H7 (cell line): ENCODE results near the gene CUEDC1. TPM values are rescaled to one million over a fixed set of nuclear protein-coding genes. Genes with fewer than 3 reads are reported as not detected.
A peak's percentile ranks its signal among the peaks of the same experiment; 100 is the strongest.

Experiments
- DNase-seq: peaks from one replicate; pipeline ENCODE4 v3.0.0; 2012
- H3K27me3 ChIP-seq: 2 replicates; pipeline ENCODE4 v1.6.0; 2011; ENCODE audit warnings: mild to moderate bottlenecking, low read length; ENCODE audit not compliant: control insufficient read depth, insufficient read depth
- H3K36me3 ChIP-seq: replicated peaks from 2 replicates; pipeline ENCODE4 v1.5.1; 2011; ENCODE audit warnings: low read length; ENCODE audit not compliant: control insufficient read depth, insufficient read depth
- H3K4me3 ChIP-seq: 2 replicates; pipeline ENCODE4 v1.5.1; 2011; ENCODE audit warnings: low read depth, mild to moderate bottlenecking, control low read depth, low read length, moderate library complexity; ENCODE audit not compliant: insufficient read depth
- total RNA-seq: library from RNA; depleted of rRNA; stranded (reverse); fragments of >200 nt; shearing (Covaris generic); gene quantifications from 2 replicates; pipeline ENCODE4 v1.2.3, GENCODE V29; 2014

The CUEDC1 gene
- total RNA-seq, 1 experiment from 2014 or later = 13.9 TPM

GRCh38 chr17:57941384-57942370 lies 13.5 kb downstream of the CUEDC1 start:
- DNase-seq = no peak
- H3K4me3 ChIP-seq = no peak overlapping the region
- H3K27me3 ChIP-seq = no peaks in the 10 kb centered on the region
- no peaks in the 10 kb centered on the region for H3K36me3 ChIP-seq

DNA sequence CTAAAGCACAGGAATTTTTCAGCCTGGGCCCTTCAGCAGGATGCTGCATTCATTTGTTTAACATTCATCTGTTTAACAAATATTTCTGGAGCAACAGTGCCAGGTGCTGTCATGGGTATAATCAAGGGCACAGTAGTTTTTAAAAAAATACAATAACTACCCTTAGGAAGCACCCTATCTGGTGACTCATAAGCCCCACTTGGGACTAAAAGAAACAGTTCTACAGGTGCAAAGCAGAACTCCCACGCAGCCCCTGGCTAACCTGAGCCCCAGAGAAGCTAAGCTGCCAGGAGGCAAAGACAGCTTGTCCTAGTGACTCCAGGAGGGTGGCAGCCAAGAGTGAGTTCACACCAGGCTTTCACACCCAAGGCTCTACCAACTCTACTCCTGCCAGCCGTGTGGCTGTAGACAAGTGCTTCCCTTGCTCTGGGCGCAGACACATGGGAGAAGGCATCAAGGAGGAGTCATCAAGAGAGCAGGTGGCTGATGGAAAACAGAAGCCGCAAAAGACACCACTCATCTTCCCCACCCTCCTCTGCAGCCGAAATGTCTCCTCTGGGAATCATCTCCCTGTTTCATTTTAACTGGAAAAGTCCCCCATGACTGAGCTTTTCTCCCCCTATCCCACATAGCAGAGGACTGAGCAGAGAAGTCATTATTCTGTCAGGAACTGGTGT lies 14.4 kb downstream of the CUEDC1 start:
- H3K27me3 ChIP-seq = no peaks in the 10 kb centered on the region

DNA sequence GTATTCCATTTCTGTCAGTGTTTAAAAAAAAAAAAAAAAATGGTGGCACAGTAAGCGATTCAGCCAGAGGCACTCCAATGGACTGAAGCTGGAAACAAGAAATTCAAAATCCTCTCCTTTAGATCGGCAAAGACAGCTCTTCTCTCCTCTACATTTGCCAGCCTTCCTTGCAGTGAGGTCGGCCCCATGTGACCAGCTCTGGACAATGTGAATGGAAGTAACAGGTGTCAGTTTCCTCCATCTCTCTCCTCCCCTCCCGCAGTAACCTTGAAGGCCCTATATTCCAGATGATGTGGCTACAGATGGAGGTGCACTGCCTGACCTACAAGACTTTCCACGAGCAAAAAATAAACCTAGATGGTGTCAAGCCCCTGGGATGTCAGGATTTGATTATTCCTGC lies 15.0 kb downstream of the CUEDC1 start:
- no peak overlapping the region for H3K4me3 ChIP-seq
- DNase-seq = peak; percentile 70
- no peaks in the 10 kb centered on the region for H3K36me3 ChIP-seq
- H3K27me3 ChIP-seq = no peaks in the 10 kb centered on the region

More for the DNA sequence above, 14.4 kb downstream of the CUEDC1 start:
- no peak for DNase-seq
- Histone ChIP-seq H3K36me3 (no peaks in the 10 kb centered on the region), H3K4me3 (no peak overlapping the region)

DNA sequence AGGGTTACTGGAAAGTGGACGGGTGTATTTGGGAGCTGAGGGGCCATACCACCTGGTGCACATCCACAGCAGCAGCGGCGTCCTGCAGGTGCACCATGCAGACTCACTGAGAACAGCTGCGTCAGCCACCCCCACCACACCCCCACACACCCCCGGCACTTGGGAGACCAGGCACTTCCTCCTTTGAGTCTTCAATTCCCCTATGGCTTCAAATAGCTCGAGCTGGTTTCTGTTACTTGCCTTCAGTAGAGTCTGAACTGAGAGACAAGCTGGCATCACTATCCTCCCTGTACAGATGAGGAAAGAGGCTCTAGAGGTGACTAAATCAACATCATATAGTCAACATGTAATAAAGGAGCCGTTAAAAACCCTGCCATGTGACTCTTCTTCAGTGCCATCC lies 15.4 kb downstream of the CUEDC1 start:
- Histone ChIP-seq H3K36me3 (no peaks in the 10 kb centered on the region), H3K27me3 (no peaks in the 10 kb centered on the region), H3K4me3 (no peak overlapping the region)
- DNase-seq = no peak

- no peaks in the 10 kb centered on the region for H3K27me3 ChIP-seq
- DNase-seq = no peak
- no peaks in the 10 kb centered on the region for H3K36me3 ChIP-seq
- H3K4me3 ChIP-seq = no peak overlapping the region
Measured at GRCh38 chr17:57938061-57938502, 17.1 kb downstream of the CUEDC1 start.

DNA sequence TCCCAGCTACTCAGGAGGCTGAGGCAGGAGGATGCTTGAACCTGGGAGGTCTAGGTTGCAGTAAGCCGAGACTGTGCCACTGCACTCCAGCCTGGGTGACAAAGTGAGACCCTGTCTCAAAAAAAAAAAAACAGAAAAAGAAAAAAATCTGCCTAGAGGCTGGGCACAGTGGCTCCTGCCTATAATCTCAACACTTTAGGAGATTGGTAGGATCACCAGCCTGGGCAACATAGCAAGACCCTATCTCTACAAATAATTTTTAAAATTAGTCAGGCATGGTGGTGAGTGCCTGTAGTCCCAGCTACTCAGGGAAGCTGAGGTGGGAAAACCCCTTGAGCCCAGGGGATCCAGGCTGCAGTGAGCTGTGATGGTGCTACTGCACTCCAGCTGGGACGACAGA lies 17.7 kb downstream of the CUEDC1 start:
- H3K27me3 ChIP-seq = no peaks in the 10 kb centered on the region
- H3K36me3 ChIP-seq = no peaks in the 10 kb centered on the region
- H3K4me3 ChIP-seq = no peak overlapping the region
- DNase-seq = no peak

DNA sequence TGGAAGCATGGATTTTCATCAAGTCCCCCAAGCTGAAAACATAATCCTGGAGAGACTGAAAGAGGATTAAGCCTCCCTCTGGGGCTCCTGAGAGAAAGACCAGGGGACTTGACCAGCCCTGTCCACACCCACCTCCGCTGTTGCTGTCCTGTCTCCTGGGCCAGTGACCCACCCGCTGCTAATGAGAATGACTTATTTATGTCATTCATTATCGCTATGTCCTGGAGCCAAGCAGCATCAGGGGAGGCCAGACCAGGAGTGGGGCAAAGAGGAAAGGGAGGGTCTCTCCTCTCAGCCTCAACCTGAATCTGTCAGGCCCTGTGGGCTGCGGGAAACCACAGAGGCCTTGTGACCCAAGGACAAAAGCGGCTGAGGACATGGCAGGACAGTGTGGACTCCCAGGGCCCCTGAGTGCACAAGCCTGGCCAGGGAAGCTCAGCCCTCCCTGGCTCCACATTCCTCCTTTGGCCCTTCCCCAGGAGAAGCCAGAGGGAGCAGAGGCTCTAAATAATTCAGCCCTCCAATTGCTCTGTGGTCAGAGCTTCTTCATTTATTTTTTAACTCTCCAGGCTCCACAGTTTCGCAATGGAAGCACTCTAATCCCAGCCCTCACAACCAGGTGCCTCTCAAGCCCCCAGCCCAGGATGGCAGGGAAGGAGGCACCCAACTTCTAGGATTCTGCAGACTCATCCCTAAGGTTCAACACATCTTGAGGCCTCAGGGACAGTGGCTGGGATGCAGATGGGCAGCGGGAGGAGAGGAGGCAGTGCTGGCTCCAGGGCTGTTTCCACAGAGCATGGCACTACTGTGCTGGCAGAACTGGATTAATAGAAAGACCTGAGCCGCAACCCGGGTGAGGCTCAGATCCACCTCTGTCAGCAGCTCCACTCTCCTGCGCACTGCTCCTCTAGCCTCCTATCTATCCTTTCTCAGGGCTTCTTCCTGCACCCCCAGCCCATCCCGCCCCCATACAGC lies 19.1 kb downstream of the CUEDC1 start:
- Histone ChIP-seq H3K4me3 (no peak overlapping the region), H3K27me3 (no peaks in the 10 kb centered on the region), H3K36me3 (no peaks in the 10 kb centered on the region)
- peak; percentile 51 for DNase-seq

DNA sequence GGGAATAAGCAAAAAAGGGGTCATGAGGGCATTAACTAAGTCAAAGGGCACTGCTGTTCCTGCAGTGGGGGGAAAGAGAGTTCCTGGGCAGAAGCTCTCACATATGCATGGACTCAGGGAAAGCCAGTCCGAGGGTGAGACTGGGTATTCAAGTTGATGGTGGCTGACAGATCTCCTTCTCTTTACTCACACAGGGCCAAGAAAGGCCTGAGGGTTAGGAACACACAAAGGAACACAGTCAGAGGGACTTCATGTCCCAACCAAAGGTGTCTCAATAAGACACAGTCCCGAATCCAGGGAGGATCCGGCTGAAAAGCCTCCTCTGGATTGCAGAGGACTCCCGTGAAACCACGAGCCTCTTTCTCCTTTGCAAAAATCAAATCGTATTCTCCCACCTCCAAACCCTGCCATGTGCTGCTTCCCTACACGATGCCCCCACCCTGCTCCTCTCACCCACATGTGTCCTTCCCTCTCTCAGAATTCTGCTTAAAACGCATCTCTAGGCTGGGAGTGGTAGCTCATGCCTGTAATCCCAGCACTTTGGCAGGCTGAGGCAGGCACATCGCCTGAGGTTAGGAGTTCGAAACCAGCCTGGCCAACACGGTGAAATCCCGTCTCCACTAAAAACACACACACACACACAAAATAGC lies 23.6 kb downstream of the CUEDC1 start:
- DNase-seq = no peak
- H3K4me3 ChIP-seq = no peak overlapping the region
- H3K27me3 ChIP-seq = no peaks in the 10 kb centered on the region
- H3K36me3 ChIP-seq = no peaks in the 10 kb centered on the region

- DNase-seq = no peak
- no peak overlapping the region for H3K4me3 ChIP-seq
- H3K27me3 ChIP-seq = no peaks in the 10 kb centered on the region
- no peaks in the 10 kb centered on the region for H3K36me3 ChIP-seq
Measured at GRCh38 chr17:57930239-57930638, 25.0 kb downstream of the CUEDC1 start.

GRCh38 chr17:57929386-57929785 lies 25.8 kb downstream of the CUEDC1 start:
- no peak for DNase-seq
- Histone ChIP-seq H3K4me3 (no peak overlapping the region), H3K36me3 (no peaks in the 10 kb centered on the region), H3K27me3 (no peaks in the 10 kb centered on the region)

GRCh38 chr17:57928928-57929327 lies 26.3 kb downstream of the CUEDC1 start:
- DNase-seq = no peak
- Histone ChIP-seq H3K27me3 (no peaks in the 10 kb centered on the region), H3K4me3 (no peak overlapping the region), H3K36me3 (no peaks in the 10 kb centered on the region)

DNA sequence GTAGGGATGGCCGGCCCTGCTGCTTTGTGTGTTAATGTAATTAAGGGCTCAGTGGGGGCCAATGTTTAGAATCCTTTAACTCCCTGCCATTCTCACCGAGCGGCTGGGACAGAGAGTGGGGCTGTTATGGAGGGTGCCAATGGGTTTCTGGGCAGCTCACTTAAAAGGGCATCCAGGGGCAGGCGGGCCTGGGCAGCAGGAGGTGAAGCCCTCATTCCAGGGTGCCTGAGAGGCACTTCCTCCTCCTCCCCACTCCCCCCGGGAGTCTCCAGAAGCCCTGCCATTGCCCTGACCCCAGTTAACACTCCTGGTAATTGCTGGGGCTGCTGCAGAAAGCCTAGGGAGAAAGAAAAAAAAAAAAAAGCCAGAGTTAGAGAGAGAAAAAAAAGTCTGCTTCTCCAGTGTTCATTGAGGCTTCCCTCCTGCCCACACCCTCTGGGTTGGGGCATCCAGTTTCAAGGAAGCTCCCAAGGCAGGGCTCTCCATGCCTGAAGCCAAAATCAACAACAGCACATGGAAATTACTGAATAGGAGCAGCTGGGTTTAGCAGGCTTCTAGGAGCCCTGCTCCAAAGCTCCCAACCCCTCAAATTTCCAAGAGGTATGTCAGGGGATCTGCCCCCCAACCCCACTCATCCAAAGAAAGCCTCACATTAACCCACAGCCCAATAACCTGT lies 28.0 kb downstream of the CUEDC1 start:
- H3K4me3 ChIP-seq = no peak overlapping the region
- no peaks in the 10 kb centered on the region for H3K36me3 ChIP-seq
- DNase-seq = peak; percentile 79
- no peaks in the 10 kb centered on the region for H3K27me3 ChIP-seq

- no peak for DNase-seq
- Histone ChIP-seq H3K36me3 (no peaks in the 10 kb centered on the region), H3K4me3 (no peak overlapping the region), H3K27me3 (no peaks in the 10 kb centered on the region)
Measured at GRCh38 chr17:57926723-57927047, 28.5 kb downstream of the CUEDC1 start.
